Progenitor cell of endocrine pancreas (in vitro differentiated cells): ENCODE measurements around the gene RAET1G. TPM values are rescaled to one million over a fixed set of nuclear protein-coding genes. Genes with fewer than 3 reads are reported as not detected.
A peak's percentile ranks its signal among the peaks of the same experiment; 100 is the strongest.

ENCODE experiments used
- DNase-seq: peaks from one replicate; pipeline ENCODE4 v3.0.0; 2021; ENCODE audit warnings: low spot score; ENCODE audit not compliant: unreplicated experiment
- H3K27ac Mint-ChIP-seq: 2 replicates; pipeline ENCODE4 v1.8.0; 2021; ENCODE audit warnings: mild to moderate bottlenecking, moderate library complexity, mixed read lengths
- H3K27me3 Mint-ChIP-seq: 2 replicates; pipeline ENCODE4 v1.8.0; 2021; ENCODE audit warnings: mixed read lengths
- H3K36me3 Mint-ChIP-seq: 2 replicates; pipeline ENCODE4 v1.8.0; 2022; ENCODE audit warnings: mixed read lengths; ENCODE audit not compliant: insufficient read depth
- H3K4me1 Mint-ChIP-seq: 2 replicates; pipeline ENCODE4 v1.8.0; 2021; ENCODE audit warnings: low read depth, mixed read lengths
- H3K4me3 Mint-ChIP-seq: 2 replicates; pipeline ENCODE4 v1.8.0; 2021; ENCODE audit warnings: low read depth, mild to moderate bottlenecking, moderate library complexity, mixed read lengths
- H3K9me3 Mint-ChIP-seq: 2 replicates; pipeline ENCODE4 v1.8.0; 2021; ENCODE audit warnings: low read depth, mixed read lengths
- CTCF ChIP-seq: fragments of 200-600 bp; sonication (generic); IDR thresholded peaks from one replicate; pipeline ENCODE4 v1.5.0; 2021; ENCODE audit warnings: antibody characterized with exemption, mild to moderate bottlenecking; ENCODE audit not compliant: unreplicated experiment
- total RNA-seq: library from RNA; stranded (reverse); gene quantifications from 2 replicates; pipeline ENCODE4 v1.2.1, GENCODE V29; 2021

Gene RAET1G
- total RNA-seq, 1 donor from 2014 or later, result not detected

- Mint-ChIP-seq H3K27me3 (peaks cover 39% of the 10 kb centered on the region), H3K4me3 (no peak overlapping the region), H3K4me1 (peaks cover 3% of the 10 kb centered on the region), H3K27ac (no peak overlapping the region), H3K36me3 (no peaks in the 10 kb centered on the region), H3K9me3 (no peaks in the 10 kb centered on the region)
- no peak for DNase-seq
- TF ChIP-seq CTCF, result no peak
These were observed 22.8 kb downstream of the RAET1G start for GRCh38 chr6:149899926-149900619.

GRCh38 chr6:149899486-149899885 is 23.4 kb downstream of the RAET1G start:
- no peaks in the 10 kb centered on the region for H3K9me3 Mint-ChIP-seq
- H3K27ac Mint-ChIP-seq, result no peak overlapping the region
- no peak for TF ChIP-seq CTCF
- H3K36me3 Mint-ChIP-seq, result no peaks in the 10 kb centered on the region
- no peak for DNase-seq
- no peak overlapping the region for H3K4me3 Mint-ChIP-seq
- H3K4me1 Mint-ChIP-seq, result peaks cover 3% of the 10 kb centered on the region
- peaks cover 40% of the 10 kb centered on the region for H3K27me3 Mint-ChIP-seq

DNA sequence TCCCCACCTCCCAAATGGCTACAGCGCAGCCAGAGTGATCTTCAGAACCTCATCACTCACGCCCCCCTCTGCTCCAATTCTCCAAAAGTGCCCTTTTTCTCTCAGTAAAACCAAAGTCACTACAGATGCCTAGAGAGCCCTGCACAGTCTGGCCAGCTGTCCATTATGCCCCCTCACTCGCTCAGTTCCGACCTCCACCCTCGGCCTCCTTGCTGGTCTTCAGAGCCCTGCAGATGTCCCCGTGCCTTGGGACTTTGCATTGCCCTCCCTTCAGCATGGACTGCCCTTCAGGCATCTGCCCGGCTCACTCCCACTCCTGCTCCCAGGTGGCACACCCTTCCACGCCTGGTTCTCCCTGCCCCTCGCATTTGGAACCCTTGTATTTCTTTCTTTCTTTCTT is 24.0 kb downstream of the RAET1G start:
- H3K27me3 Mint-ChIP-seq, result peaks cover 46% of the 10 kb centered on the region
- no peak for TF ChIP-seq CTCF
- no peak overlapping the region for H3K4me3 Mint-ChIP-seq
- no peak for DNase-seq
- no peaks in the 10 kb centered on the region for H3K9me3 Mint-ChIP-seq
- peaks cover 3% of the 10 kb centered on the region for H3K4me1 Mint-ChIP-seq
- no peak overlapping the region for H3K27ac Mint-ChIP-seq
- no peaks in the 10 kb centered on the region for H3K36me3 Mint-ChIP-seq

GRCh38 chr6:149897855-149898744 is 24.8 kb downstream of the RAET1G start, which contains the start of gene RAET1E:
TSS of gene RAET1E (minus strand) at chr6:149898113. CDS start at chr6:149890901, 7,212 bp downstream.
- Mint-ChIP-seq H3K9me3 (no peaks in the 10 kb centered on the region), H3K27me3 (peaks cover 54% of the 10 kb centered on the region), H3K27ac (peak within 1 kb of the TSS; percentile 84), H3K36me3 (no peaks in the 10 kb centered on the region), H3K4me3 (no peak within 1 kb of the TSS), H3K4me1 (peaks cover 3% of the 10 kb centered on the region)
- TF ChIP-seq CTCF, result no peak
- no peak for DNase-seq

- Mint-ChIP-seq H3K27ac (peak overlapping the region; percentile 84), H3K4me3 (no peak overlapping the region), H3K27me3 (peaks cover 60% of the 10 kb centered on the region), H3K9me3 (no peaks in the 10 kb centered on the region), H3K36me3 (no peaks in the 10 kb centered on the region), H3K4me1 (peaks cover 3% of the 10 kb centered on the region)
- DNase-seq, result no peak
- TF ChIP-seq CTCF, result no peak
These were observed 25.8 kb downstream of the RAET1G start for GRCh38 chr6:149897015-149897697.
